ENCODE measurements around the gene GMFB.
A peak's percentile ranks its signal among the peaks of the same experiment; 100 is the strongest.

Gene GMFB

GRCh38 chr14:54524410-54524809 lies 35.6 kb upstream of the GMFB start:
- Histone ChIP-seq H3K4me3 (ENCODE audit: low read depth, low read length) (no peak overlapping the region), H3K4me1 (ENCODE audit: control insufficient read depth, insufficient read depth, low read length) (peaks cover 2% of the 10 kb centered on the region), H3K9me3 (ENCODE audit: control insufficient read depth, insufficient read depth, low read depth, low read length) (no peaks in the 10 kb centered on the region), H3K27ac (ENCODE audit: extremely low read depth, low read depth, low read length) (no peak overlapping the region), H3K36me3 (ENCODE audit: control insufficient read depth in 2 of 2, insufficient read depth in 1 of 2, low read length in 2 of 2) (peaks cover 24 to 30% of the 10 kb centered on the region in 2 experiments)
- 0 out of 2 replicates have a peak, but pooled peaks have one; percentile 32 for TF ChIP-seq ZNF121 (tag by site-specific recombination; IDR thresholded peaks at IDR 0.05)
- no peak for TF ChIP-seq ZNF146 (tag by site-specific recombination; IDR thresholded peaks at IDR 0.05)
- TF ChIP-seq ZNF488 (tag by site-specific recombination; IDR thresholded peaks at IDR 0.05): no peak
- TF ChIP-seq ZBTB1 (tag by site-specific recombination; IDR thresholded peaks at IDR 0.05): no peak
- TF ChIP-seq ZNF394 (tag by site-specific recombination; IDR thresholded peaks at IDR 0.05; ENCODE audit: borderline replicate concordance): no peak
- no peak for TF ChIP-seq ZNF24 (tag by site-specific recombination; IDR thresholded peaks at IDR 0.05)
- TF ChIP-seq ZNF426 (tag by site-specific recombination; IDR thresholded peaks at IDR 0.05): no peak
- TF ChIP-seq ZNF626 (tag by site-specific recombination; IDR thresholded peaks at IDR 0.05): no peak
- POLR2A ChIA-PET: no interaction called here
- CTCF ChIA-PET: interaction anchor here (1.0 kb wide), 1 partner anchor 167 kb away, joined by 3 read pairs; no protein-coding TSS in a partner anchor

- H3K27ac ChIP-seq (ENCODE audit: extremely low read depth, low read depth, low read length): no peak overlapping the region
- ChIA-PET CTCF (interaction anchor here (0.5 to 0.9 kb wide), 2 partner anchors 13 to 1156 kb away, joined by 3 read pairs; no protein-coding TSS in a partner anchor), POLR2A (no interaction called here)
- no peak for TF ChIP-seq ZNF600 (tag by site-specific recombination; IDR thresholded peaks at IDR 0.05)
- no peak for TF ChIP-seq PRDM4 (tag by site-specific recombination; IDR thresholded peaks at IDR 0.05)
- H3K36me3 ChIP-seq (ENCODE audit: control insufficient read depth in 2 of 2, insufficient read depth in 1 of 2, low read length in 2 of 2): peaks cover 4 to 7% of the 10 kb centered on the region in 2 experiments; a peak in 2 of 3 replicates
- no peak overlapping the region for H3K4me3 ChIP-seq (ENCODE audit: low read depth, low read length)
- no peaks in the 10 kb centered on the region for H3K9me3 ChIP-seq (ENCODE audit: control insufficient read depth, insufficient read depth, low read depth, low read length)
- H3K4me1 ChIP-seq (ENCODE audit: control insufficient read depth, insufficient read depth, low read length): no peaks in the 10 kb centered on the region; the same call in 1 of the 2 replicates
Measured at GRCh38 chr14:54516709-54517108, 27.9 kb upstream of the GMFB start.

GRCh38 chr14:54515670-54516069 lies 26.9 kb upstream of the GMFB start:
- CTCF ChIA-PET: no interaction called here
- Histone ChIP-seq H3K36me3 (ENCODE audit: control insufficient read depth in 2 of 2, insufficient read depth in 1 of 2, low read length in 2 of 2) (peaks cover 4 to 7% of the 10 kb centered on the region in 2 experiments; a peak in 2 of 3 replicates), H3K9me3 (ENCODE audit: control insufficient read depth, insufficient read depth, low read depth, low read length) (no peaks in the 10 kb centered on the region), H3K27ac (ENCODE audit: extremely low read depth, low read depth, low read length) (no peak overlapping the region), H3K4me1 (ENCODE audit: control insufficient read depth, insufficient read depth, low read length) (peaks cover 3% of the 10 kb centered on the region; the same call in 1 of the 2 replicates), H3K4me3 (ENCODE audit: low read depth, low read length) (no peak overlapping the region)
- TF ChIP-seq ZNF157 (tag by site-specific recombination; IDR thresholded peaks at IDR 0.05) (no peak), ZNF221 (tag by site-specific recombination; IDR thresholded peaks at IDR 0.05; ENCODE audit: borderline replicate concordance) (no peak), SETDB1 (IDR thresholded peaks at IDR 0.05; ENCODE audit: insufficient read length, low read length) (peak; percentile 82), ZNF292 (tag by site-specific recombination; IDR thresholded peaks at IDR 0.05; ENCODE audit: borderline replicate concordance, low read depth) (no peak), ZNF148 (tag by site-specific recombination; IDR thresholded peaks at IDR 0.05; ENCODE audit: borderline replicate concordance) (no peak)
- POLR2A ChIA-PET: interaction anchor here (0.6 kb wide), 1 partner anchor 250 kb away, joined by 3 read pairs; no protein-coding TSS in a partner anchor
